GM18519 (cell line): ENCODE results near the gene RASSF8.

ENCODE experiments used
- ATAC-seq: cut with Tn5 transposase; IDR thresholded peaks from one replicate; pipeline ENCODE4 v1.9.1; 2021; ENCODE audit warnings: mild to moderate bottlenecking, moderate library complexity; ENCODE audit not compliant: unreplicated experiment, low FRiP score

The RASSF8 gene

DNA sequence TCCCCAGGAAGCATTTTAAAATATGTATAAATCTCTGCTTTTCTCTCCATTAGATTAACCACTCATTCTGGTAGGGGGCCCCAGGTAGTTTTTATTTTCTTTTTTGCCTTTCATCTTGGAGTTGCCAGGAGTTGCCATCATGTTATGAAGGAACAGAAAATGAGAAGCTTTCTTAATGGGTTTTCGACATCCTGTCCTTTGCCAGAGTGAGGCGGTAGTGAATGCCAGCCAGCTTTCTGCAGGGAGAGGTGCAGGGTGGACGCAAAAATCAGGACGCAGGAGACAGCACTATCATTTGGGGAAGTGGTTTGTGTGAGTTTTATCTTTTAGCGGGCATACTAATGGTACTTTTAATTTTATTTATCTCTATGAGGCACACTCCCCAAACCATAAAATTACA is 1.7 kb downstream of the RASSF8 start:
- ATAC-seq, result no peak

DNA sequence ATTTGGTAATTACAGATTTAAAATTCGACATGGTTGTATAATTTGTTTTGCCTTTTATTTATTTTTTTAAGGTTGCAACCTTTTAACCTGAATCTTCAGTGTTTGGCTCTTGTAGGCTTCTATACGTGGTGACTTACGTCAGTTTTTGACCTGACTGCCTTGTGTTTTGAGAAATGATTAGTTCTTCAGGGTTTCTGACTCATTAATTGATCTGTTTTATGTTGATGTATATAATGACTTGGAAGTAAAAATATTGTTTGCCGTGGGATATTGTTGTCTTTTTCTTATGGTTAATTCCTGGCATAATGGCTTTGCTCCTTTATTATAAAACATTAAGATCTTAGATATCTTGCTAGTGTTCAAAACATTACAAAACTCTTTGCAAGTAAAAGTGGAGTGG is 2.5 kb downstream of the RASSF8 start:
- no peak for ATAC-seq

DNA sequence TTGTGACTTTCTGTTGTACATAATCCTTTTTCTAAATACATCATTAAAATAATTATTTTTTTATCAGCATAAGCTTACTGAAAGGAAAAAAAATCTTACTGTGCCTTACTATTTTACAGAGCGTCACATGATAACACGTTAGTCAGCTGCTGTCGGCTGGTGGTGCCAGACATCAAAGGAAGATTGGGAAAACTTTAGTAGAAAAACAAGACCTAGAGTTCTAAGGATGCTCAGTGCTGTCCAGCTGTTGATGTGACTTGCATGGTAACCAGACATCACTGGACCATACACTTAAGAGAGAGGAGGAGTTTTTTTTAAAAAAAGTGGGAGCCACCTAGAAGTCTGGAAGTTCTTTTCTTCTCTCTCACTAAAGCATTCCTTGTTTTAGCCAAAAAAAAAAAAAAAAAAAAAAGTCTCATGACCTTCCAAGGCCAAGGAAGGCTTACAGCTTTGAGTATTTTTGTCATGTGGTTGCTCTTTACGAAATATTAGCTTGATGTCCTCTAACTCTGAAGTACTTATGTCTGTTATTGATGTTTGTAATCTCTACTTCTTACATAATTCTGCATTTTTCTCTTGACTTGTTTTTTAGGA is 4.5 kb downstream of the RASSF8 start:
- no peak for ATAC-seq

DNA sequence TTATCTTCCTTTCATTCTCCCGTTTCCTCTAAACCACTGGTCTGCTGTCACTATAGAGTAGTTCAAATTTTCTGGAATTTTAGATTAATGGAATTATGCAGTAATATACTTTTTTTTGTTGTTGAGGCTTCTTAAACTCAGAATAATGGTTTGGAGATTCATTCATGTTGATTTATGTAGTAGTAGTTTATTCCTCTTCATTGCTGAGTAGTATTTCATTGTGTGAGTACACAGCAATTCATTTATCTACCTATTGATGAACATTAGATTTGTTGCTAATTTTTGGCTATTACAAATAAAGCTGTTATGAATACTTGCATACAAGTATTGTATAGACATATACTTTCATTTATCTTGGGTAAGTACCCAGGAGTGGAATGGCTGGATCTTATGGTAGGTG is 7.2 kb downstream of the RASSF8 start:
- no peak for ATAC-seq

DNA sequence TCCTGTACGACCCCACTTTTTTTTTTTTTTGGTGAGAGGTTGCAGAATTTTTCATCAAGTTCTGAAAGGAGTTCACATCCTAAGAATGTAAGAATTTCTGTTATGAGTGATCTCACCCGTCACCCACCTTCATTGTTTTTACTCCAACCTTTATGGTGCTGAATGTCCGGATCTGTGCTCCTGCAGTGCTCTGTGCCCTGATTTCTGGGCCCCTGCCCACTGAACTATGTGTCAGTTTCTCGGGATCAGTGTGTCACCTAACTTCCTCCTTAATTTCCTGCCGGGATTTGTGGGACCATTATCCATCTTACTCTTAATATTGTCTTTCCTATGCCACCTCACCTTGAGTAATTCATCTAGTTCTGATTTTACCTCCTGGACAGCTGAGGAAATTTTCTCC is 11.6 kb downstream of the RASSF8 start:
- ATAC-seq, result no peak

DNA sequence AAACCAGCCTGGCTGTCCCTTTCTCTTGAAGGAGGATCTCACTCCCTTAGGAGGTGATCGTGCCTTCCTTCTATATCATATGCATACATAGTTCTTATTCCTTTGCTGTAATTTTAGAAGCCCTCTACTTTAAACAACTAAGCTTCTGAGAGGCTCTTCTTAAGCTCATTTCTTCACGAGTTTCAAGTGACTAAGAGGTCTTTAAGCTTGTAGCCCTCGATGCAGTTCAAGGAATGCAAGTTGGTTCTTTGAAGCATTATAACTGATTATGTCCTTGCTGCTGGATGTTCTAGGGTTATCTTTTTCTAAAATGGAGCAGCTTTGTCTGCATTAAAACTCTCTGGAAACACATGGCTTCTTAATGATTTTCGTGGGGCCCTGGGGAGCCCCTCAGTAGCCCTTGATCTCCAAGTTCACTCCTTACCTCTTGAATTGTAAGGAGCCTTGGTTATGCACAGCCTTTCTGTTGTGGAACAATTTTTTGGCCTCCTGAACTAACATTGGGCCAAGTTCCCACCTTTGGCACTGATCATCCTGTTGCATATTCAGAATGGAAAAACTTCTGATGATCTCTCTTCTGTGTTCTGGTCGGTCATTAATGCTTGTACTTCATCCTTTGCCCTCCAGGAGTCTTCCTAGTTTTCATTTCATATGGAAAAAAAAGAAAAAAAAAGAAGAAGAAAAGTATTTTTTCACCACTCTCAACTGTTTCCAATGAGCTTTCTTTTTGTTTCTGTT is 12.6 kb downstream of the RASSF8 start:
- no peak for ATAC-seq

DNA sequence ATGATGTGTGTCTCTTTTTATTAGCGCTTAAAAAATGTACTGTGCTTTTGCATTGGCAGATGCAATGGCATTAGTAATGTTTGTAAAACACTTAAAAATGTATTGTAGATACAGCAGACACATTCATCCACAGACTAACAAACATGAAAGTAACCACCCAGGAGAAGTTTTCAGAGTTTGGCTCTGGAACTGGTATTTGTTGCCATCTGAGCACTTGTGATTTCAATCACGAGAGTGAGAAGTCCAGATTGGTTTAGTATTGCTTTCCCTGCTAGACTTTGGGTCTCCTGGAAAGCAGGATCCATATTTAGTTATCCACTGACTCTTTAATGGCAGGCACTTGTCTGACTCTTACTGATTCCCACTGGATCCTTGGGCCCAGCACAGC is 13.2 kb downstream of the RASSF8 start:
- ATAC-seq, result no peak

DNA sequence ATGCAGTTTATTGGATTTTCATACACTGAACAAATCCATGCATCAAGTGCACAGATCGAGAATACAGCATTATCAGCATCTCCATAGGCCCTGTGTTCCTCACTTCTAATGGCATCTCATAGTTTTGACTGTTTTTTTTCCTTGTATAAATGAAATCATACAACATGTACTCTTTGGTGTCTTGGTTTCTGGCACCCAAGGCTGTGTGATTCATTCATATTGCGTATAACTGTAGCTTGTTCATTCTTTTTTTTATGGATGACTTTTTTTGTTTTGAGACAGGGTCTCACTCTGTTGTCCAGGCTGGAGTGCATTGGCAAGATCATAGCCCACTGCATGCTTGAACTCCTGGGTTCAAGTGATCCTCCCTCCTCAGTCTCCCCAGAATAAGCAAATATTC is 14.3 kb downstream of the RASSF8 start:
- no peak for ATAC-seq

DNA sequence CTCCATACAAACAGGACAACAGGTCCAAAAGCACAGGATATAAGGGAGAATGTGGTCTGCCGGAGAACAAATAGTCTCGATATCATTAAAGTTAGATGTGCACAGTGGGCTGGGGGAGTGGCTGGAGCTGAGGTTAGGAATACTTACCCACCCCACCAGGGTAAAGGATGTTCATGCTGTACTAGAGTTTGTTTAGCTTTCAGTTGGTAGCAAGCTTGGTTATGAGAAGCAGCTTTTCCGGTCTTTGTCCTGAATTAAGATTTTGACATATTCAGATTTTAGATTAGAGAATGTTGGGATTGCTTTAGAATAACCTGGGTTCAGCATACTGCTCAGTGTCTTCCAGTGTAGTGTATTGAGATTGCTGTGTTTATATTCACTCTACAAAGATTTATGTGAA is 16.7 kb downstream of the RASSF8 start:
- no peak for ATAC-seq

DNA sequence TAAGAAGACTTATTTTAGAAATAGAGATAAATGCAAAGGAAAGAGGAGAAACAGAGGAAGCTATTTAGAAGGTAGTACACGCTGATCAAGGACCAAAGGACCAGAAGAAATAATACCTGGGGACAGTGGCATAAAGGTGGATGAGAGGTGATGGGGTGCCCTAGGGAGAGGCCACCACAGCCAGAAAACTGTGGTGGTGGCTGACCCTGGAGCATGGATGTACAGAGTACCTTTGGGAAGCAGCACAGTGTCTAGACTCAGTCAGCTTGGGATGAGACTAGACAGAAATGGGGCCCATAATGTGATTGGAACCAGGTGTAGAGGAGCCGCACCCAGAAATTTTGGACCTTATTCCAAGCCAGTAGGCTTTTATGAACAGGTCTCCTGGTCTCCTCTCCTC is 17.2 kb downstream of the RASSF8 start:
- no peak for ATAC-seq

DNA sequence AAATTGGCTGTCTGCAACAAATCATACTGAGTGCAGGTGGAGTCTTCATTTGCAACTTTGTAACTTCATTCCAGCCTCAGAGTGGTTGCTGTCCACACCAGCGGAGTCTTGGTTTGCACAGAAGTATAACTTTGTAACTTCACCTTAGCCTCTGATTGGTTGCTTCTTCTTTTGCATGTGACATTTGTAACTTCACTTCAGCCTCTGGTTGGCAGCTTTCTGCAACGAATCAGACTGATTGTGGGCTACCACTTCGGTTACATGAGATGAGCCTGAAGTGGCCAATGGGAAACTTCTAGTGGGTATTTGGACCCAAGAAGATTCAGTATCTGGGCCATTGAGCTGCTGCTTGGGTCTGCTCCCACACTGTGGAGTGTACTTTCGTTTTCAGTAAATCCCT is 17.8 kb downstream of the RASSF8 start:
- no peak for ATAC-seq

DNA sequence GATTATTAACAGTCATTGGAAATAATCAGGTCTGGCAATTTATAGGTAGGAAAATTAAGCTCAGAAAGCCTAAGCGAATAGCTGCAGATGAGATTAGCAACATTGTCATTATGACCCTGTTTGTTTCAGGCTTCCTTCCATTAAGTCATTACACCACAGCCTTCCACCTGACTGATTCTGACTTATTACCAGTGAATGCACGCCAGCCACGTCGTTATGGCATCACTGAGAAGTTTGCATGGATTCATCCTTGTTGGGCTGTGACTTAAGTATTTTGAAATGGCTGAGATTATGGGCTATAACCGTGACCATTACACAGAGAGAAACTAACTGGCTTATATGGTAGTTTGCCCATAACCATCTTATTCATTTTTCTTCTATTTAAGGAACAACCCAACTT is 18.6 kb downstream of the RASSF8 start:
- no peak for ATAC-seq

DNA sequence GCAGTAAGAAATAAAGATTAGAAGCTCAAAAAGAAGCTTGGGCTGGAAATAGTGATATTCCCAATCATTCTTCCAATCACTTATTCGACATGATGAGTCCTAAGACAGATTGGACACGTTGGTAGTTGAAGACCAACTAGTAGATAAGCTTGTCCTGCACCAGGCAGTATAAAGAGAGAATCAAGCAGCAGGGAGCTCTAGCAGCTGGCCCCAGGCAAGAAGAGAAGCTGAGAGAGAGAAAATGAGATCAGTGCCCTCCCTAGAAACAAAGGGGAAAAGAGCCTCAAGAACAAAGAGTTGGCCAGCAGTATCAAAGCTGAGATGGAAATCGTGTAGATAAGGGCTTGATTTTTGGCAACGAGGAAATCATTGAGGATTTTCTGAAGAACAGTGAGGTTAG is 20.6 kb downstream of the RASSF8 start:
- ATAC-seq, result no peak

DNA sequence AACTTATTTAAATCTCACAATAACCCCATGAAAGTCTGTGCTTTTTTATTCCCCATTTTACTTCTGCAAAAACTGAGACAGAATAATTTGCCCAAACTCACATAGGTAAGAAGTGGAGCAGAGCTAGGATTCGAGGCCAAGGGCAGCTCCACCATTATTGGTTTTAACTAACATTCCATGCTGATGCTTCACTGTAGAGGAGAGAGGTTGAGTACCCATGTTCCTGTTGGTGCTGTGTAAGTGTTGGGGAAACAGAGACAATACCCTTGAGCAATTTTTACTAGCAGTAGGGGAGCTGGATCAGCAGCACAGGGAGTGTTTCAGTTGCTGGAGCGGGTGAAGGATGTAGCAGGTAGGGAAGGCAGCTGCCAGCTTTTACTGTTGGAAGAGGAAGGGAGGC is 21.1 kb downstream of the RASSF8 start:
- no peak for ATAC-seq

DNA sequence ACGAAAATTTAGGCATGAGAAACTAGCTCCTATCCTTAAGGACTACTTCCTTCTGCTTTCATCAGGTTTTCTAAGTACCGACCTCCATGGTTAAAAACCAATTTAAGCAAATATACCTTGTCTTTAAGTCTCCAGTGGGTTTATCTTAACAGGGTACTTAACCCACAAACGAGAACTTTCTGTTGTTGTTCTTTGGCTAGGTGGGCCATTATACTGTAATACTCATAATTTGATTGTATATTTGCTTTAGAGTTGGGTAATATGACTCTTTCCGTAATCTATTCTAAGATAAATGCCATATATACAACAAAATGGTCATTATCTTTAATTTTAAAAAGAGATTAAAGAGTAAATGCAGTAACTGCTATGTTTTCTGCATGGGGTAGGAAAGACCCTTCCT is 21.6 kb downstream of the RASSF8 start:
- no peak for ATAC-seq

DNA sequence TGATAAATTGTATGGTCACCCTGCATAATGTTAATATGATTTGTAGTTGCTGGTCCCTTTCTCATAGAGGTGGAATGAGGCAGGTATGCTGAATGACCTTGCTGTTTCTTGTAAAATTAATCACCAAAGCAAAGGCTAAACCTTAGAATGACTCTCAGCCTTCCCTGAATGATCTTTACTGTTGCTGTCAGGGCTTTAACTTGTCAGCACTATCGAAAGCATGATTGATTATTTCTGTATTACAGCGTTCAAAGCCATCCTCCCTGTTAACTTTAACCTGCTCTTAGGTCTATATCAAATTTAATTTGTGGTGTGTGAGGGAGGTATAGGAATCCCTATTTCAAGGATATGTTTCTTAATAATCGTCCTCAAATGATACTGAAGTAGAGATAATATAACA is 23.1 kb downstream of the RASSF8 start:
- no peak for ATAC-seq

DNA sequence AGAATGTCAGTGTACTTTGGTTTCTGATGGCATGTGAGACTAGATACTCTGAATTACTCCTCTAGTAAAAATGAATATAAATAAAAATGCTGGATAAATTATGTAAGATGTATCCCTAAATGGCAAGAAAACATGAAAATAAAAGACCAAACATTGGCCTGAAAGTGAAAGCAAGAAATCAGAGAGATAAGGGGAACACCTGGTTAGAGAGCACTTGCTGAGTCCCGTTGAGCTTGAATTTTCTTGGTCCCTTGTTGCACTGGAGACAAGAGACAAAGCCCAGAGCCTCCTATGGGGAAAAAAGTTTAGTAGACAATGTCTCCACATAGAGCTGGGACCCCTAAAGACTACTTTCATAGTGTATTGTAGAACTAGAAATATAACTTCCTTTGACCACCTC is 23.9 kb downstream of the RASSF8 start:
- ATAC-seq, result no peak

DNA sequence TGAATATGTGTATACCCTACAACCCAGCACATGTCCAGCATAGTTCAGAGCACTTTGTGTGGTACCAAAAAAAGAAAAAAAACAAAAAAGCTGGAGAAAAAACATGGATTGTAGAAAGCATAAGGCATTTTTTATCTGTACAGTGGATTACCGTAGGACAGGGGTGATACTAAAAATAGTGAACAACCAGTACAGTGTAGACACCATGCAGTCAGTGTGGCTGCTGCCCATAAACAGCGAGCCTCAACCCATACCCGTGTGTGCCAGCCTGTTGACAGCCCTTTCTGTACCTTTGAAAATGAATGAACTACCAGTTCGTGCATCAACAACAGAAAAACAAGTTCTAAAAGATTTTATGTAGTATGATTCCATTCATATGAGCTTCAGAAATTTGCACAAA is 25.1 kb downstream of the RASSF8 start:
- no peak for ATAC-seq

DNA sequence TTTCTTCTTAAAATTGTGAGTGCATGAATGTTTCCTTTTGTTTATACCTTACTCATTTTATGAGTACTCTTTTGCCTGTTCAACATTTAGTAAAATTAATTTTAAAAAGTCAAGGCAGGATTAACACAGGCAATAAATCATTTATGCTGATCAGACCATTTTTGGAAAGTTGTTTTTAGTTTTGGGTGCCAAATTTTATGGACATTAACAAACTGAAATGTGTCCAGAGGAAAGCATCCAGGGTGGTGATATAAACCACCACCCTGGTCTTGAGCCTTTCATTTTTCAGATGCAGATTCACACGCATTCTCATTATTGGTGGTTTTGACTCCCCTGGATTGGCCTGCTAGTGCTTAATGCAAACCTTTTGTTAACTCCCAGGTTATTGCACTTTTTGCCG is 26.3 kb downstream of the RASSF8 start:
- ATAC-seq, result no peak

DNA sequence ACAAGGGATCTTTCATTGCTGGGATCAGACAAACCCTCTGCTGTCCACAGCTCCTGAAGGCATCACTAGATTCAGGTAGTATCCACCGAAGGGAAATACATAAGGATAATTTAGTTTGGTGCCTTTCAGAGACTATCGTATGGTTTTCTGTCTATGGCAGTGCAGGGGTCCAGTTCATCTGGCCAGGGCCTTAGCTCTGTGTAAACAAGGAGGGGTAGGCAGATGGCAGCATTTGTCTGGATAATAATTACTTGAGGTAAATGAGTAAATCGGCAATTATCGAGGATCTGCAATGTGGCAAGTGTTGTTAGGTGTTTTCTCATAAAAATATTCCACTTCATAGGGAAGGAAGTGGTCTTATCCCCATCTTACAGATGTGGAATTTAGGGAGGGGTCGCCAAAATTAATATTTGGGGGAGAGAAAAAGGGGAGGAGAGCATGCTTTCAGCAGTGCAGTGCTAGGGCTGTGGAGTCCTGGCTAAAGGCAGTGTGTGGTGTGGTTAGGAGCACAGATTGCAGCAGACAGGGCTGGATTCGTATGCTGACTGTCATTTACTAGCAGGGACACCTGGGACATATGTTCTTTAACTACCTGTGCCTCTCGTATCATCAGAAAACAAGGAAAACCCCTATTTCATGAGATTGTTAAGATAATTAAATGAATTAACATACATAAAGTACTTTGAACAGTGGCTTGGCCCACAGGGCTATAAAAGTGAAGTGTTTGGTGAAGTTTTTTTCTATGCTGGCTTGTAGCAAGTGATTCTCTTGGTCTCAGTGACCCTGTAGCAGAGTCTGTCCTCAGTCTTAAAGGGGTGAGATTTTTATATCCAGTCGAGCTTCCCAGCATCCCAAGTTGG is 27.1 kb downstream of the RASSF8 start:
- no peak for ATAC-seq

DNA sequence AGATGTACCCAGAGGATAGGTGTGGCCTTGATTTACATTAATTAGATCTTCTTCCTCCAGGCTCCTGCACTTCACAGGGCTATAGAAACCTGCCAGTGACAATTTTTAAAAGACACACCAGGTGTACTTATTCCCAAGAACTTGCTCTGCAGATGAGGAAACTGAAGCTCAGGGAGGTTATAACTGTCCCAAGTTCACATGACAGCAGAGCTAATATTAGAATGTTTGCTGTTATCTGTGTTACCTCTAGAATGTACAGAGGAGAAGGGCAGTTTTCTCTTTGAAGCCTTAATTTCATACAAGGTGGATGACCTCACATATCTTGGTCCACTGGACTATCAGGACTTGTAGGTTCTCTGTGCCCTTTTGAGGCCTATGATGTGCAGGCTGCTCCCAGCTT is 27.7 kb downstream of the RASSF8 start:
- ATAC-seq, result no peak

DNA sequence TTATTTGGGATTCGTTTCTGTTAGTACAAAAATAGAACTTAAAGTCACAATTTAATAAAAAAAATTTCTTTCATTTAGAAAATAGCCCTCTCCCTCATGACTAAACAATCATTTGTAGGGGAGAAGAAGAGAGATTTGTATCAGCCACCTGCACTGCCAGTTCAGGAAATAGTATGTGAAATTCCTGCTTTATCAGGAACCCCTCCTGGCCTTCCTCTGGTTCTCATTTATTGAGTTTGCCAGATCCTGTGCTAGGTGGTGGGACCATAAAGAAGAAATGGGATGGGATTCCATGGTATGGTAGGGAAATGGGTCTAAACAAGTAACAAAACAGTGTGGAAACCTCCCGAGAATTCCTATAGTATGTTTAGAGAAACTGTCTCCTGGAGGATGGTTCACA is 30.0 kb downstream of the RASSF8 start:
- no peak for ATAC-seq
